H1 (cell line): ENCODE data around the gene ZBTB16. TPM values are rescaled to one million over a fixed set of nuclear protein-coding genes. Genes with fewer than 3 reads are reported as not detected.

Experiments used
- CTCF ChIA-PET: fragments of 300-600 bp; sonication (Branson Sonifier 250); formaldehyde crosslinking; loops from one replicate; lab custom pipeline; 2021; ENCODE audit not compliant: partially characterized antibody; lab: Charles Lee
- POLR2A ChIA-PET: fragments of 300-600 bp; sonication (Branson Sonifier 250); formaldehyde crosslinking; loops from one replicate; lab custom pipeline; 2021; ENCODE audit warnings: inconsistent platforms; ENCODE audit not compliant: partially characterized antibody; lab: Charles Lee
- DNase-seq, 2 experiments: peaks; one replicate each; pipeline versions ENCODE4 v3.0.0 to v3.0.0-alpha.2; 2010 to 2022; ENCODE audit warnings: low spot score in 2 of 2, low read depth in 1 of 2, mixed read lengths in 1 of 2
- FAIRE-seq: peaks from 2 replicates; lab custom pipeline; 2011; peaks lifted over from hg19 to GRCh38; lab: Jason Lieb, UNC
- H2AFZ ChIP-seq: 2 replicates; pipeline ENCODE4 v1.8.1; 2012; ENCODE audit warnings: low read length, inconsistent platforms
- H2AK5ac ChIP-seq: 2 replicates; pipeline ENCODE4 v1.6.1; 2013; ENCODE audit warnings: low read depth, low read length
- H2BK120ac ChIP-seq: replicated peaks from 2 replicates; pipeline ENCODE3; 2013; ENCODE audit warnings: low read depth, low read length, inconsistent platforms
- H2BK12ac ChIP-seq: 2 replicates; pipeline ENCODE4 v1.6.1; 2013; ENCODE audit warnings: low read depth, low read length
- H2BK15ac ChIP-seq: 2 replicates; pipeline ENCODE4 v1.6.1; 2013; ENCODE audit warnings: low read length
- H2BK20ac ChIP-seq: 2 replicates; pipeline ENCODE4 v1.6.1; 2013; ENCODE audit warnings: low read length
- H2BK5ac ChIP-seq: 2 replicates; pipeline ENCODE4 v1.6.1; 2013; ENCODE audit warnings: low read depth, low read length
- H3K14ac ChIP-seq: 2 replicates; pipeline ENCODE4 v1.6.1; 2013; ENCODE audit warnings: inconsistent platforms; ENCODE audit not compliant: insufficient read length
- H3K18ac ChIP-seq: 2 replicates; pipeline ENCODE4 v1.6.1; 2013; ENCODE audit warnings: low read length; ENCODE audit errors: extremely low read depth
- H3K23ac ChIP-seq: 2 replicates; pipeline ENCODE4 v1.6.1; 2013; ENCODE audit warnings: inconsistent platforms; ENCODE audit not compliant: insufficient read length
- H3K23me2 ChIP-seq: 2 replicates; pipeline ENCODE4 v1.6.1; 2013; ENCODE audit warnings: low read depth, low read length
- H3K27ac ChIP-seq: 2 replicates; pipeline ENCODE4 v1.6.1; 2011; ENCODE audit warnings: low read depth, low read length, inconsistent platforms
- H3K27me3 ChIP-seq, 4 experiments: replicated peaks in 1 of 4; 1 replicate in 1 of 4; 2 replicates in 3 of 4; pipeline versions ENCODE4 v1.6.1 to v1.8.1; 2011 to 2013; ENCODE audit warnings: low read length in 3 of 4, mild to moderate bottlenecking in 3 of 4, inconsistent platforms in 2 of 4, mixed read lengths in 2 of 4, moderate library complexity in 1 of 4; ENCODE audit not compliant: control insufficient read depth in 3 of 4, insufficient read depth in 3 of 4; ENCODE audit errors: extremely low read depth in 1 of 4
- H3K36me3 ChIP-seq, 4 experiments: 2 replicates each; pipeline versions ENCODE4 v1.6.1 to v1.8.1; 2011 to 2013; ENCODE audit warnings: mild to moderate bottlenecking in 4 of 4, low read length in 3 of 4, moderate library complexity in 2 of 4, control low read depth in 1 of 4, inconsistent platforms in 1 of 4; ENCODE audit not compliant: insufficient read depth in 4 of 4, control insufficient read depth in 2 of 4
- H3K4ac ChIP-seq: replicated peaks from 2 replicates; pipeline ENCODE3; 2013; ENCODE audit warnings: low read length, low read depth, mixed read lengths, inconsistent platforms; ENCODE audit not compliant: insufficient read length
- H3K4me1 ChIP-seq, 4 experiments: replicated peaks in 1 of 4; 1 replicate in 1 of 4; 2 replicates in 3 of 4; pipeline versions ENCODE4 v1.6.1 to v1.8.1; 2011 to 2013; ENCODE audit warnings: low read length in 3 of 4, inconsistent platforms in 2 of 4, mixed read lengths in 1 of 4; ENCODE audit not compliant: insufficient read depth in 4 of 4, control insufficient read depth in 3 of 4
- H3K4me2 ChIP-seq, 2 experiments: 2 replicates each; pipeline versions ENCODE4 v1.6.1 to v1.8.1; 2011 to 2013; ENCODE audit warnings: low read depth in 2 of 2, low read length in 2 of 2, control low read depth in 1 of 2, inconsistent platforms in 1 of 2, mild to moderate bottlenecking in 1 of 2; ENCODE audit not compliant: insufficient read depth in 1 of 2
- H3K4me3 ChIP-seq, 4 experiments: fragments of 200-600, 300-600 bp in 1 of 4; sonication (generic), shearing (Covaris generic), sonication (Bioruptor Twin) in 1 of 4; 2 replicates each; pipeline versions ENCODE4 v1.5.1 to v1.8.1; 2011 to 2016; ENCODE audit warnings: low read length in 4 of 4, low read depth in 3 of 4, control low read depth in 2 of 4, inconsistent platforms in 2 of 4, mild to moderate bottlenecking in 2 of 4, mixed read lengths in 1 of 4, moderate library complexity in 1 of 4; ENCODE audit not compliant: insufficient read depth in 2 of 4; ENCODE audit errors: extremely low read depth in 1 of 4
- H3K56ac ChIP-seq: replicated peaks from 2 replicates; pipeline ENCODE3; 2013; ENCODE audit warnings: low read depth, mild to moderate bottlenecking, mixed read lengths, low read length, inconsistent platforms; ENCODE audit not compliant: insufficient read length
- H3K79me1 ChIP-seq: 2 replicates; pipeline ENCODE4 v1.6.1; 2013; ENCODE audit warnings: low read depth, low read length, control low read depth
- H3K79me2 ChIP-seq, 2 experiments: 2 replicates each; pipeline versions ENCODE4 v1.6.1 to v1.8.1; 2012 to 2013; ENCODE audit warnings: low read length in 2 of 2, mild to moderate bottlenecking in 2 of 2, inconsistent platforms in 1 of 2; ENCODE audit not compliant: insufficient read depth in 2 of 2, control insufficient read depth in 1 of 2
- H3K9ac ChIP-seq, 4 experiments: replicated peaks in 1 of 4; 1 replicate in 1 of 4; 2 replicates in 3 of 4; pipeline versions ENCODE4 v1.6.1 to v1.8.1; 2011 to 2013; ENCODE audit warnings: low read depth in 3 of 4, low read length in 3 of 4, control low read depth in 2 of 4, mild to moderate bottlenecking in 2 of 4, moderate library complexity in 2 of 4, inconsistent platforms in 1 of 4; ENCODE audit errors: extremely low read depth in 1 of 4
- H3K9me3 ChIP-seq, 2 experiments: 2 replicates each; pipeline versions ENCODE4 v1.6.1 to v1.8.1; 2012 to 2013; ENCODE audit warnings: mild to moderate bottlenecking in 2 of 2, moderate library complexity in 2 of 2, control low read depth in 1 of 2, inconsistent platforms in 1 of 2, low read depth in 1 of 2, low read length in 1 of 2, mixed read lengths in 1 of 2; ENCODE audit not compliant: insufficient read depth in 2 of 2
- H4K20me1 ChIP-seq, 2 experiments: replicated peaks in 1 of 2; 2 replicates each; pipeline versions ENCODE3 to v1.8.1; 2011 to 2013; ENCODE audit warnings: inconsistent platforms in 2 of 2, low read length in 2 of 2, mild to moderate bottlenecking in 1 of 2; ENCODE audit not compliant: insufficient read depth in 2 of 2, control insufficient read depth in 1 of 2
- H4K5ac ChIP-seq: 2 replicates; pipeline ENCODE4 v1.6.1; 2013; ENCODE audit warnings: low read length, low read depth, mixed read lengths, inconsistent platforms; ENCODE audit not compliant: insufficient read length
- H4K8ac ChIP-seq: 2 replicates; pipeline ENCODE4 v1.8.0; 2013; ENCODE audit warnings: mild to moderate bottlenecking, moderate library complexity, low read length, inconsistent platforms; ENCODE audit not compliant: insufficient read depth; ENCODE audit errors: extremely low read depth
- H4K91ac ChIP-seq: replicated peaks from 2 replicates; pipeline ENCODE3; 2013; ENCODE audit warnings: low read length, mixed read lengths, inconsistent platforms; ENCODE audit not compliant: insufficient read length
- CBX5 ChIP-seq: fragments of 300-800, 300-1000 bp; sonication (generic); IDR thresholded peaks from 2 replicates; pipeline ENCODE4 v1.7.1; 2016; ENCODE audit warnings: antibody characterized with exemption, low read length, low read depth
- CTBP2 ChIP-seq: IDR thresholded peaks from 2 replicates; pipeline ENCODE4 v1.7.0; 2011; ENCODE audit warnings: borderline replicate concordance, mild to moderate bottlenecking, moderate library complexity, mixed read lengths, low read length; ENCODE audit not compliant: insufficient read depth, insufficient read length
- PHF8 ChIP-seq: fragments of 200-600 bp; sonication (generic); conservative IDR thresholded peaks from 2 replicates; pipeline ENCODE4 v1.7.1; 2012; ENCODE audit warnings: low read depth, mild to moderate bottlenecking, inconsistent platforms, low read length, moderate library complexity
- RBBP5 ChIP-seq: IDR thresholded peaks from 2 replicates; pipeline ENCODE4 v1.7.1; 2012; ENCODE audit warnings: low read depth, mild to moderate bottlenecking, inconsistent platforms, low read length, moderate library complexity, borderline replicate concordance
- WGBS, 2 experiments: shearing (Covaris generic) in 1 of 2; methylation state at CpG; one replicate each; pipeline versions ENCODE4 v1.1.6 to v1.1.7; 2013 to 2015; ENCODE audit warnings: low lambda C conversion rate in 2 of 2, mixed read lengths in 2 of 2, inconsistent platforms in 1 of 2, low coverage in 1 of 2, missing lambda C conversion rate in 1 of 2; ENCODE audit not compliant: insufficient replicate concordance in 2 of 2, insufficient coverage in 1 of 2, insufficient read length in 1 of 2; ENCODE audit errors: extremely low coverage in 1 of 2, missing lambda C conversion rate in 1 of 2; 5-methylcytosine and 5-hydroxymethylcytosine counted together
- polyA plus RNA-seq, 7 experiments: library from polyadenylated mRNA; depleted of rRNA in 3 of 7; stranded (reverse) in 5 of 7; unstranded in 2 of 7; fragments of >200 nt in 5 of 7; fragments of 200-250 nt in 2 of 7; gene quantifications; 1 replicate in 5 of 7; 2 replicates in 1 of 7; 4 replicates in 1 of 7; pipeline versions ENCODE4 v1.2.1 to v1.2.3, GENCODE V29; 2011 to 2013; ENCODE audit warnings: missing spikeins in 2 of 7, mixed read lengths in 2 of 7
- total RNA-seq: library from RNA; stranded (reverse); fragmentation: NEBNext Ultra II Directional; extraction: Animal tissue kit (Norgen Biotek cat#: 25700); gene quantifications from 2 replicates; pipeline ENCODE4 v1.2.1, GENCODE V29; 2021

ZBTB16 gene
- total and polyA plus RNA-seq, 2 of the 8 experiments (the other 6 are each of a cell fraction or from before 2014, with no cell fraction given): 0.12 to 0.61 TPM

DNA sequence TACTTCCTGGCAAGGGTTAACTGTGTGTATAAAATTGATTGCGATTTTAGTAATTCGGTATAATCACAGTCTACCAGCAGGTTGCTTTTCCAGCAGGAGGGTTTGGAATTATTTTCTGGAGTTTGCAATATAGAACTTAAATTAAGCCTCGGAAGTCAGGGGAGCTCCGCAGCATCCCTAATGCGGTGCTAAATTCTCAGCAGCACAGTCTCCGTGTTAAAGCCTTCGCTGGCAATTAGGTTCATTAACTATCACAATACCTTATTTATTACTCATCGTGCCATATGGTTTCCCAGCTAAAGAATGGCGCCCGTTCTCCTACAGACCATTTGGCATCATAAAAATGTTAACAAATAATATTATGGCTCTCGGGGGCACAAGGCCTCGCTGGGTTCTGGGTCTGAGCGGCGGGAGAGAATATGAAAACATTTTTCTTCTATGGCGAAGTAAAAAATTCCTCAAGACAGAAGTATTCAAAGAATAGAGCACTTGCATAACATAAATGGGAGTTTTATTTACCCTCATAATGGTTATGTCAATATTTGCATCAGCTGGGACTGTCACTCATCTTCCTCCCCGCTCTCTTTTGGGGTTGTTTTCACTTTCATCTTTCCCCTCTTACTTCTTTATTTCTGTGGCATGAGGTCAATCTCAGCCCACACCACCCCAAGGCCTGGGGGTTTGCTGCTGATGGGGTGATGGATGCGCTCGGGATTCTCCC lies 28.1 kb upstream of the ZBTB16 start:
- DNase-seq: no peak
- Histone ChIP-seq H2BK120ac (no peak overlapping the region), H4K5ac (no peak overlapping the region), H2AK5ac (no peak overlapping the region), H2BK5ac (no peak overlapping the region), H2BK20ac (no peak overlapping the region), H3K23ac (no peak overlapping the region), H3K4me1 (no peaks in the 10 kb centered on the region), H4K8ac (no peak overlapping the region; the same call in 1 of the 2 replicates), H3K4ac (no peak overlapping the region), H3K4me2 (no peak overlapping the region), H3K23me2 (peaks cover 2% of the 10 kb centered on the region; the same call in 1 of the 2 replicates), H3K14ac (no peak overlapping the region), H4K20me1 (no peaks in the 10 kb centered on the region), H3K36me3 (no peaks in the 10 kb centered on the region), H2BK15ac (no peak overlapping the region), H3K9ac (no peak overlapping the region), H3K4me3 (no peak overlapping the region), H2BK12ac (no peak overlapping the region), H3K27me3 (peaks cover 0 to 3% (median 0%) of the 10 kb centered on the region in 4 experiments; a peak in 2 of 7 replicates), H3K56ac (no peak overlapping the region), H4K91ac (no peak overlapping the region), H3K79me1 (no peaks in the 10 kb centered on the region), H3K27ac (no peak overlapping the region), H3K18ac (no peak overlapping the region), H3K79me2 (no peaks in the 10 kb centered on the region), H2AFZ (no peak overlapping the region), H3K9me3 (no peaks in the 10 kb centered on the region)
- TF ChIP-seq CBX5 (no peak), RBBP5 (no peak), PHF8 (no peak), CTBP2 (no peak)
- no peak for FAIRE-seq
- ChIA-PET CTCF (interaction anchor here (1.1 to 9.9 kb wide), 6 partner anchors 16 to 230 kb away, joined by 3 to 164 read pairs (median 56); no protein-coding TSS in a partner anchor), POLR2A (no interaction called here)
- WGBS, 2 experiments: 91% methylated on average over 18 of the region's 18 CpGs; no CpG with 5 or more reads in 1 of the 2 experiments
